CD4-positive, CD25-positive, alpha-beta regulatory T cell (primary cell): ENCODE data around the gene GNRH2. TPM values are rescaled to one million over a fixed set of nuclear protein-coding genes. Genes with fewer than 3 reads are reported as not detected.

Experiments used
- ATAC-seq, 2 donors: fragments of 150-1000 bp; cut with Tn5 transposase; one replicate each; pipeline ENCODE4 v1.10.0; 2021; ENCODE audit warnings: low read depth in 2 of 2, moderate number of reproducible peaks in 2 of 2, moderate library complexity in 1 of 2
- DNase-seq, 3 donors: peaks; one replicate each; pipeline versions ENCODE4 v3.0.0 to v3.0.0-alpha.2; 2012 to 2022; ENCODE audit warnings: mixed read lengths in 1 of 3
- H3K27ac ChIP-seq: one replicate; pipeline ENCODE4 v1.7.0; 2013; ENCODE audit warnings: mild to moderate bottlenecking, low read length; ENCODE audit not compliant: insufficient read depth, poor library complexity, severe bottlenecking
- H3K27me3 ChIP-seq: one replicate; pipeline ENCODE4 v1.7.0; 2013; ENCODE audit warnings: low read length; ENCODE audit not compliant: control insufficient read depth, insufficient read depth
- H3K36me3 ChIP-seq: one replicate; pipeline ENCODE4 v1.7.0; 2013; ENCODE audit warnings: mild to moderate bottlenecking, low read length, moderate library complexity; ENCODE audit not compliant: control insufficient read depth, insufficient read depth
- H3K4me1 ChIP-seq: 2 replicates; pipeline ENCODE4 v1.7.0; 2013; ENCODE audit warnings: mild to moderate bottlenecking, low read length; ENCODE audit not compliant: insufficient read depth, control insufficient read depth, poor library complexity, severe bottlenecking
- H3K4me3 ChIP-seq: one replicate; pipeline ENCODE4 v1.7.0; 2013; ENCODE audit warnings: low read depth, mild to moderate bottlenecking, low read length, moderate library complexity
- H3K9me3 ChIP-seq, 2 experiments: 1 replicate in 1 of 2; 2 replicates in 1 of 2; pipeline ENCODE4 v1.7.0; 2013; ENCODE audit warnings: low read length in 2 of 2, mild to moderate bottlenecking in 1 of 2, moderate library complexity in 1 of 2; ENCODE audit not compliant: control insufficient read depth in 2 of 2
- H3K27ac Mint-ChIP-seq, 3 donors: one replicate each; pipeline ENCODE4 v1.8.0; 2020 to 2022; ENCODE audit warnings: mild to moderate bottlenecking in 3 of 3, mixed read lengths in 3 of 3, moderate library complexity in 2 of 3
- H3K27me3 Mint-ChIP-seq: one replicate; pipeline ENCODE4 v1.8.0; 2022; ENCODE audit warnings: mild to moderate bottlenecking, mixed read lengths
- H3K36me3 Mint-ChIP-seq: one replicate; pipeline ENCODE4 v1.8.0; 2020; ENCODE audit warnings: mixed read lengths
- H3K4me1 Mint-ChIP-seq, 4 donors: one replicate each; pipeline ENCODE4 v1.8.0; 2020 to 2022; ENCODE audit warnings: mixed read lengths in 4 of 4, mild to moderate bottlenecking in 1 of 4
- H3K4me3 Mint-ChIP-seq, 4 donors: one replicate each; pipeline ENCODE4 v1.8.0; 2020 to 2022; ENCODE audit warnings: mild to moderate bottlenecking in 4 of 4, mixed read lengths in 4 of 4, moderate library complexity in 3 of 4
- H3K9me3 Mint-ChIP-seq, 7 donors: one replicate each; pipeline ENCODE4 v1.8.0; 2020 to 2022; ENCODE audit warnings: mixed read lengths in 7 of 7, mild to moderate bottlenecking in 3 of 7, moderate library complexity in 2 of 7
- polyA plus RNA-seq, 4 donors: library from polyadenylated mRNA; unstranded; fragments of 300-500 nt; fragmentation: Illumina TruSeq; gene quantifications; one replicate each; pipeline ENCODE4 v1.2.3, GENCODE V29; 2021
- total RNA-seq: library from RNA; stranded (reverse); gene quantifications from one replicate; pipeline ENCODE4 v1.2.3, GENCODE V29; 2022

Gene GNRH2
- total and polyA plus RNA-seq, 5 donors from 2014 or later = 1.9 TPM; not detected in 4

DNA sequence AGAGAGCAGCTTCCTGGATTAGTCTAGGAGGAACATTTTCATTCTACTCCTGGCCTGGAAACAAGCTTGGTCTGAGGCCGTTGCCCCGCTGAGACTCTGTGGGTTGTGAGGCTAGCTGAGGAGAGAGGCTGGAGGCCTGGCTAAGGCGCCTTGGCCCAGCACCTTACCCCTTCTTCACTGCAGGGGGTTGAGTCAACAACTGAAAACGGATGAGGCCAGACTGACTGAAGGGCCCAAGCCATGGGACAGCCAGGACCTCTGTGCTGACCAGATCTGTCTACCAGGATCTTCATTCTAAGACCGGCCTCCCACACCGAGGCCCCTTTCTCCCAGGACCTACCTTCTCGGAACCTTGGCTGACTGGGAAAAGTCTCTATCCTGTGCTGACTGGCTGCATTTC is 44.6 kb downstream of the GNRH2 start:
- no peaks in the 10 kb centered on the region for H3K9me3 ChIP-seq
- H3K36me3 ChIP-seq = no peaks in the 10 kb centered on the region
- no peaks in the 10 kb centered on the region for H3K36me3 Mint-ChIP-seq
- peaks cover 77% of the 10 kb centered on the region for H3K27me3 Mint-ChIP-seq
- H3K4me3 Mint-ChIP-seq = peak overlapping the region in 1 of 4 donors; percentile 9
- H3K4me1 ChIP-seq = peaks cover 24% of the 10 kb centered on the region
- no peak for ATAC-seq
- H3K27ac ChIP-seq = no peak overlapping the region
- peaks cover 0 to 4% (median 0%) of the 10 kb centered on the region in 7 donors for H3K9me3 Mint-ChIP-seq
- H3K27me3 ChIP-seq = no peaks in the 10 kb centered on the region
- peaks cover 9 to 30% (median 13%) of the 10 kb centered on the region in 4 donors for H3K4me1 Mint-ChIP-seq
- H3K27ac Mint-ChIP-seq = no peak overlapping the region
- DNase-seq = no peak
- H3K4me3 ChIP-seq = no peak overlapping the region

- Histone ChIP-seq H3K27me3 (no peaks in the 10 kb centered on the region), H3K4me3 (no peak overlapping the region), H3K27ac (no peak overlapping the region), H3K4me1 (peaks cover 33% of the 10 kb centered on the region), H3K9me3 (no peaks in the 10 kb centered on the region), H3K36me3 (no peaks in the 10 kb centered on the region)
- H3K9me3 Mint-ChIP-seq = peaks cover 0 to 2% (median 0%) of the 10 kb centered on the region in 7 donors
- peaks cover 57% of the 10 kb centered on the region for H3K27me3 Mint-ChIP-seq
- DNase-seq (peak in 1 of 3 donors; percentile 61), ATAC-seq (no peak)
- peak overlapping the region in 2 of 3 donors; percentile 46 to 63 for H3K27ac Mint-ChIP-seq
- H3K4me1 Mint-ChIP-seq = peaks cover 9 to 40% (median 21%) of the 10 kb centered on the region in 4 donors
- H3K36me3 Mint-ChIP-seq = no peaks in the 10 kb centered on the region
- H3K4me3 Mint-ChIP-seq = peak overlapping the region in 3 of 4 donors; percentile 27 to 85 (median 77)
Measured at GRCh38 chr20:3090565-3090964, 47.1 kb downstream of the GNRH2 start.

- Mint-ChIP-seq H3K36me3 (no peaks in the 10 kb centered on the region), H3K4me1 (peaks cover 9 to 43% (median 21%) of the 10 kb centered on the region in 4 donors), H3K9me3 (peaks cover 0 to 2% (median 0%) of the 10 kb centered on the region in 7 donors), H3K27me3 (peaks cover 52% of the 10 kb centered on the region), H3K27ac (peak overlapping the region; percentile 98 to 99 (median 99)), H3K4me3 (peak overlapping the region; percentile 88 to 97 (median 93))
- Histone ChIP-seq H3K27ac (peak overlapping the region; percentile 88), H3K9me3 (no peaks in the 10 kb centered on the region), H3K27me3 (no peaks in the 10 kb centered on the region), H3K36me3 (no peaks in the 10 kb centered on the region), H3K4me1 (peaks cover 33% of the 10 kb centered on the region), H3K4me3 (peak overlapping the region; percentile 40)
- DNase-seq (peak in 2 of 3 donors; percentile 55 to 59), ATAC-seq (peak; percentile 40 to 43)
Measured at GRCh38 chr20:3092611-3093379, 49.4 kb downstream of the GNRH2 start.

DNA sequence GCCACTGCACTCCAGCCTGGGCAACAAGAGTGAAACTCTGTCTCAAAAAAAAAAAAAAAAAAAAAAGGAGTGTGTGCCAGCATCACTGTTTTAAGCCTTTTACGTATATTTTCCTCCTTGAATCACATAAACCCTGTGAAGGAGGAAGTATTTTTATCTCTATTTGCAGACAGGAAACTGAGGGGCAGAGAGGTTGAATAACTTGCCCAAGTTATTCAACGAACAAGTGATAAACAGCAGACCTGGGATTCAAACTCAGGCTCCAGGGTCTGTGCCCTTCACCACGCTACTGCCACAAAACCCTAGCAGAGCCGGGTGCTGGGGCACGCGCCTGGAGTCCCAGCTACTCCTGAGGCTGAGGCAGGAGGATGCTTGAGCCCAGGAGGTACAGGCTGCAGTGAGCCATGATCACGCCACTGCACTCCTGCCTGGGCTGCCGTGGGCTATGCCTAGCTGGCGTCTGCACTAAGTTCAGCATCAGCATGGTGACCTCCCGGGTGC is 50.5 kb downstream of the GNRH2 start:
- H3K27me3 ChIP-seq = no peaks in the 10 kb centered on the region
- H3K27me3 Mint-ChIP-seq = peaks cover 41% of the 10 kb centered on the region
- peak overlapping the region; percentile 82 to 96 (median 88) for H3K4me3 Mint-ChIP-seq
- no peaks in the 10 kb centered on the region for H3K36me3 Mint-ChIP-seq
- H3K36me3 ChIP-seq = no peaks in the 10 kb centered on the region
- peaks cover 33% of the 10 kb centered on the region for H3K4me1 ChIP-seq
- H3K27ac ChIP-seq = peak overlapping the region; percentile 88
- H3K4me1 Mint-ChIP-seq = peaks cover 9 to 43% (median 19%) of the 10 kb centered on the region in 4 donors
- peak in 2 of 3 donors; percentile 71 to 72 for DNase-seq
- peak overlapping the region; percentile 90 to 99 (median 98) for H3K27ac Mint-ChIP-seq
- no peak overlapping the region for H3K4me3 ChIP-seq
- ATAC-seq = peak; percentile 61
- peaks cover 0 to 2% (median 0%) of the 10 kb centered on the region in 7 donors for H3K9me3 Mint-ChIP-seq
- H3K9me3 ChIP-seq = no peaks in the 10 kb centered on the region

DNA sequence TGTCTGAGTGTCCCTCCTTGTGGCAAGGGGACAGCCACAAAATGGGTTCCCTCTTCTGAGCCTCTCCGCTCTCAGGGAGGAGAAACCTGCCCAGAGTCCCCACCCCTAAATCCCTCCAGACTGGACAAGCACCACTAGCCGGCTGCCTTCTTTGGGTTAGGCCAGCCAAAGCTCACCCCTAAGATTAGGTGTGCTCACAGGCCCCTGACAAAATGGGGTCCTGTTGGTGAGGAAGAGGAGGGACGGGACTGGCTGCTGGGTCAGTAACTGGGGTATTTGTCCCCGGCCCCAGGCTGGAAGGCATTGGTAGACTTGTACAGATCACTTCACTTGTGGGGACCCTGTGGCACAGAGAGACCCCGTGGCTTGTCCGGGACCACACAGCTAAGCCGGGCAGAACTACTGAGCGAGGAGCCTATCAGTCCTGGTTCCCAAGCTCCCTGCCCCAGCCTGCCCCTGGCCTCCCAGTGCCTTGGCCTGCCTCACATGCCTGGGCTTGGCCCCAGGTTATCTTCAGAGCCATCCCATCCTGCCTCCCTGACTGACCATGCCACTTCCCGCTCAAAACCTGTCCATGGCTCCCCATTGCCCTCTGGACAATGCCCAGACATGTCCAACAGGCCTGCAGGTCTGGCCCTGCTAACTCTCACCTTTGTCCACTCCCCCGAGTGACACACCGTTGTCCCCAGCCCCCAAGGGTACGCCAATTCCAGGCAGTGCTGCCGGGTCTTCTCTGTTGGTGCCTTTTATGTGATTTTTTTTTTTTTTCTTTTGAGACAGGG is 51.6 kb downstream of the GNRH2 start:
- peaks cover 30% of the 10 kb centered on the region for H3K27me3 Mint-ChIP-seq
- Histone ChIP-seq H3K27ac (peak overlapping the region; percentile 88), H3K4me1 (peaks cover 33% of the 10 kb centered on the region), H3K4me3 (no peak overlapping the region), H3K36me3 (no peaks in the 10 kb centered on the region), H3K27me3 (no peaks in the 10 kb centered on the region), H3K9me3 (no peaks in the 10 kb centered on the region)
- peaks cover 7 to 37% (median 17%) of the 10 kb centered on the region in 4 donors for H3K4me1 Mint-ChIP-seq
- peak overlapping the region in 2 of 4 donors; percentile 35 to 47 for H3K4me3 Mint-ChIP-seq
- peak overlapping the region; percentile 38 to 99 (median 88) for H3K27ac Mint-ChIP-seq
- DNase-seq = no peak
- H3K36me3 Mint-ChIP-seq = no peaks in the 10 kb centered on the region
- no peaks in the 10 kb centered on the region for H3K9me3 Mint-ChIP-seq
- ATAC-seq = no peak

Other genes with a start within 250 kb of the GNRH2 start
- 1.2 TPM for gene CPXM1, start 243.0 kb upstream of the GNRH2 start, total RNA-seq
- gene CPXM1, start 243.0 kb upstream of the GNRH2 start, polyA plus RNA-seq = under 1 TPM in 1 of 4 donors, not detected in 3; 0.10 TPM
- gene C20orf141, start 228.6 kb upstream of the GNRH2 start, total RNA-seq = not detected
- gene C20orf141, start 228.6 kb upstream of the GNRH2 start, polyA plus RNA-seq = not detected
- not detected for gene TMEM239, start 227.3 kb upstream of the GNRH2 start, total RNA-seq
- gene TMEM239, start 227.3 kb upstream of the GNRH2 start, polyA plus RNA-seq = not detected
- 47.2 TPM for gene PCED1A, start 203.0 kb upstream of the GNRH2 start, total RNA-seq
- gene PCED1A, start 203.0 kb upstream of the GNRH2 start, polyA plus RNA-seq = 10 to 100 TPM; 17.8 to 24.9 (median 19.5) TPM
- 53.9 TPM for gene VPS16, start 202.9 kb upstream of the GNRH2 start, total RNA-seq
- 10 to 100 TPM; 30.6 to 35.3 (median 30.9) TPM for gene VPS16, start 202.9 kb upstream of the GNRH2 start, polyA plus RNA-seq
- gene PTPRA, start 170.1 kb upstream of the GNRH2 start, total RNA-seq = 103 TPM
- 10 to 100 TPM; 26.2 to 35.5 (median 32.3) TPM for gene PTPRA, start 170.1 kb upstream of the GNRH2 start, polyA plus RNA-seq
- 17.6 TPM for gene MRPS26, start 2.4 kb downstream of the GNRH2 start, total RNA-seq
- gene MRPS26, start 2.4 kb downstream of the GNRH2 start, polyA plus RNA-seq = 10 to 100 TPM; 69.6 to 78.8 (median 72.7) TPM
- not detected for gene OXT, start 28.0 kb downstream of the GNRH2 start, total RNA-seq
- under 1 TPM in 3 of 4 donors, not detected in 1; 0.50 to 0.83 (median 0.61) TPM for gene OXT, start 28.0 kb downstream of the GNRH2 start, polyA plus RNA-seq
- gene AVP, start 41.1 kb downstream of the GNRH2 start, total RNA-seq = 1.4 TPM
- not detected for gene AVP, start 41.1 kb downstream of the GNRH2 start, polyA plus RNA-seq
- gene FASTKD5, start 116.2 kb downstream of the GNRH2 start, total RNA-seq = 35.0 TPM
- gene FASTKD5, start 116.2 kb downstream of the GNRH2 start, polyA plus RNA-seq = 10 to 100 TPM; 17.4 to 31.1 (median 25.8) TPM
- gene UBOX5, start 116.2 kb downstream of the GNRH2 start, total RNA-seq = 9.3 TPM
- gene UBOX5, start 116.2 kb downstream of the GNRH2 start, polyA plus RNA-seq = 1 to 10 TPM; 5.3 to 7.7 (median 6.8) TPM
- gene LZTS3, start 129.9 kb downstream of the GNRH2 start, total RNA-seq = 24.2 TPM
- 1 to 10 TPM; 1.0 to 2.3 (median 1.1) TPM for gene LZTS3, start 129.9 kb downstream of the GNRH2 start, polyA plus RNA-seq
- gene DDRGK1, start 161.1 kb downstream of the GNRH2 start, total RNA-seq = 39.2 TPM
- 10 to 100 TPM; 44.7 to 53.8 (median 49.5) TPM for gene DDRGK1, start 161.1 kb downstream of the GNRH2 start, polyA plus RNA-seq
- gene ITPA, start 165.9 kb downstream of the GNRH2 start, total RNA-seq = 51.1 TPM
- gene ITPA, start 165.9 kb downstream of the GNRH2 start, polyA plus RNA-seq = 10 to 100 TPM; 56.6 to 97.1 (median 88.5) TPM
- 0.52 TPM for gene SLC4A11, start 195.6 kb downstream of the GNRH2 start, total RNA-seq
- gene SLC4A11, start 195.6 kb downstream of the GNRH2 start, polyA plus RNA-seq = under 1 TPM in 1 of 4 donors, not detected in 3; 0.51 TPM